GM19324 (cell line): ENCODE results near the gene ATG7.
"Not testable (repeated sequence)": the region's sequence is repeated elsewhere in the genome, so short reads cannot be mapped to it uniquely, and the experiment has no call there.

Experiments used
- ATAC-seq: cut with Tn5 transposase; IDR thresholded peaks from one replicate; pipeline ENCODE4 v1.9.1; 2021; ENCODE audit warnings: mild to moderate bottlenecking, moderate library complexity; ENCODE audit not compliant: unreplicated experiment, low FRiP score

Gene ATG7

GRCh38 chr3:11413071-11413470 lies 140.9 kb downstream of the ATG7 start:
- ATAC-seq = no peak

GRCh38 chr3:11415099-11415498 lies 142.9 kb downstream of the ATG7 start:
- no peak for ATAC-seq

GRCh38 chr3:11420066-11420465 lies 147.9 kb downstream of the ATG7 start:
- ATAC-seq = no peak

GRCh38 chr3:11422291-11422690 lies 150.1 kb downstream of the ATG7 start:
- no peak for ATAC-seq

GRCh38 chr3:11423868-11424267 lies 151.7 kb downstream of the ATG7 start:
- ATAC-seq = no peak

- ATAC-seq = no peak
Observed at GRCh38 chr3:11424277-11424676, 152.1 kb downstream of the ATG7 start.

GRCh38 chr3:11430207-11430606 lies 158.0 kb downstream of the ATG7 start:
- no peak for ATAC-seq

- no peak for ATAC-seq
Observed at GRCh38 chr3:11430624-11431023, 158.4 kb downstream of the ATG7 start.

GRCh38 chr3:11431319-11431718 lies 159.1 kb downstream of the ATG7 start:
- ATAC-seq = no peak

GRCh38 chr3:11434017-11434526 lies 161.9 kb downstream of the ATG7 start:
- no peak for ATAC-seq

- ATAC-seq = no peak
Observed at GRCh38 chr3:11434563-11435096, 162.4 kb downstream of the ATG7 start.

GRCh38 chr3:11435440-11436165 lies 163.4 kb downstream of the ATG7 start:
- no peak for ATAC-seq

- no peak for ATAC-seq
Observed at GRCh38 chr3:11436775-11437174, 164.6 kb downstream of the ATG7 start.

GRCh38 chr3:11437506-11437905 lies 165.3 kb downstream of the ATG7 start:
- ATAC-seq = no peak

- no peak for ATAC-seq
Observed at GRCh38 chr3:11438646-11439045, 166.4 kb downstream of the ATG7 start.

- not testable (repeated sequence) for ATAC-seq
Observed at GRCh38 chr3:11441346-11441745, 169.1 kb downstream of the ATG7 start.

GRCh38 chr3:11444404-11444803 lies 172.2 kb downstream of the ATG7 start:
- ATAC-seq = no peak

- ATAC-seq = not testable (repeated sequence)
Observed at GRCh38 chr3:11445193-11445592, 173.0 kb downstream of the ATG7 start.

- no peak for ATAC-seq
Observed at GRCh38 chr3:11445883-11446282, 173.7 kb downstream of the ATG7 start.

GRCh38 chr3:11447584-11448200 lies 175.5 kb downstream of the ATG7 start:
- no peak for ATAC-seq

GRCh38 chr3:11450015-11450414 lies 177.8 kb downstream of the ATG7 start:
- no peak for ATAC-seq

- ATAC-seq = no peak
Observed at GRCh38 chr3:11452312-11452711, 180.1 kb downstream of the ATG7 start.
